Kidney (tissue), 14 donors: ENCODE measurements around the gene FSD2. TPM values are rescaled to one million over a fixed set of nuclear protein-coding genes. Genes with fewer than 3 reads are reported as not detected.

Source experiments
- DNase-seq, 5 donors: peaks; one replicate each; pipeline ENCODE4 v3.0.0-alpha.2; 2013 to 2020
- FAIRE-seq: peaks from 2 replicates; lab custom pipeline; 2012; peaks lifted over from hg19 to GRCh38; lab: Jason Lieb, UNC
- H3K27ac ChIP-seq, 2 donors: one replicate each; pipeline ENCODE4 v1.7.0; 2013; ENCODE audit warnings: low read depth in 2 of 2, low read length in 2 of 2, inconsistent platforms in 1 of 2
- H3K27me3 ChIP-seq: one replicate; pipeline ENCODE4 v1.7.1; 2013; ENCODE audit warnings: low read length, inconsistent platforms; ENCODE audit not compliant: control insufficient read depth, insufficient read depth
- H3K36me3 ChIP-seq, 3 donors: one replicate each; pipeline versions ENCODE4 v1.7.0 to v1.7.1; 2013; ENCODE audit warnings: low read length in 3 of 3, control low read depth in 1 of 3, inconsistent platforms in 1 of 3; ENCODE audit not compliant: insufficient read depth in 3 of 3, control insufficient read depth in 2 of 3
- H3K4me1 ChIP-seq, 3 donors: one replicate each; pipeline versions ENCODE4 v1.7.0 to v1.7.1; 2013; ENCODE audit warnings: low read length in 3 of 3, inconsistent platforms in 1 of 3, low read depth in 1 of 3; ENCODE audit not compliant: control insufficient read depth in 2 of 3, insufficient read depth in 2 of 3
- H3K4me3 ChIP-seq, 3 donors: one replicate each; pipeline versions ENCODE4 v1.7.0 to v1.8.1; 2013; ENCODE audit warnings: low read length in 3 of 3, control low read depth in 1 of 3, inconsistent platforms in 1 of 3
- H3K9ac ChIP-seq, 3 donors: one replicate each; pipeline versions ENCODE4 v1.7.0 to v1.7.1; 2013; ENCODE audit warnings: low read length in 3 of 3, control low read depth in 1 of 3, inconsistent platforms in 1 of 3
- H3K9me3 ChIP-seq, 3 donors: one replicate each; pipeline versions ENCODE4 v1.7.0 to v1.7.1; 2013; ENCODE audit warnings: low read length in 3 of 3, control low read depth in 1 of 3, inconsistent platforms in 1 of 3; ENCODE audit not compliant: control insufficient read depth in 2 of 3, insufficient read depth in 1 of 3
- CTCF ChIP-seq: IDR thresholded peaks from 3 replicates; pipeline ENCODE4 v1.5.1; 2012; ENCODE audit warnings: mild to moderate bottlenecking, moderate library complexity, borderline replicate concordance; ENCODE audit not compliant: insufficient read depth; ENCODE audit errors: extremely low read depth
- intact Hi-C: fragments of 100-400 bp; cut with DNase I; formaldehyde crosslinking; loops from one replicate; pipeline ENCODE4 v1.11.1; 2022
- polyA plus RNA-seq: library from polyadenylated mRNA; stranded (reverse); fragments of 350-450 nt; fragmentation: Illumina TruSeq; extraction: RNeasy Lipid Tissue Mini Kit (QIAGEN cat#74804); gene quantifications from one replicate; pipeline ENCODE4 v1.2.3, GENCODE V29; 2014; ENCODE audit warnings: low read depth, low replicate concordance; ENCODE audit not compliant: insufficient read depth
- total RNA-seq: library from RNA; stranded (reverse); fragmentation: NEBNext Ultra II Directional; extraction: Animal tissue kit (Norgen Biotek cat#: 25700); gene quantifications from one replicate; pipeline ENCODE4 v1.2.1, GENCODE V29; 2021
- donor health status: control.
- donor health status: control.
- donor health status: control.
- donor health status: control.
- donor health status: control.
- donor health status: DM: yes; HTN: yes; CAD: no.
- donor health status: Normal renal cell carcinoma (clear cell type).

FSD2 gene
- total and polyA plus RNA-seq, 2 donors from 2014 or later: not detected

DNA sequence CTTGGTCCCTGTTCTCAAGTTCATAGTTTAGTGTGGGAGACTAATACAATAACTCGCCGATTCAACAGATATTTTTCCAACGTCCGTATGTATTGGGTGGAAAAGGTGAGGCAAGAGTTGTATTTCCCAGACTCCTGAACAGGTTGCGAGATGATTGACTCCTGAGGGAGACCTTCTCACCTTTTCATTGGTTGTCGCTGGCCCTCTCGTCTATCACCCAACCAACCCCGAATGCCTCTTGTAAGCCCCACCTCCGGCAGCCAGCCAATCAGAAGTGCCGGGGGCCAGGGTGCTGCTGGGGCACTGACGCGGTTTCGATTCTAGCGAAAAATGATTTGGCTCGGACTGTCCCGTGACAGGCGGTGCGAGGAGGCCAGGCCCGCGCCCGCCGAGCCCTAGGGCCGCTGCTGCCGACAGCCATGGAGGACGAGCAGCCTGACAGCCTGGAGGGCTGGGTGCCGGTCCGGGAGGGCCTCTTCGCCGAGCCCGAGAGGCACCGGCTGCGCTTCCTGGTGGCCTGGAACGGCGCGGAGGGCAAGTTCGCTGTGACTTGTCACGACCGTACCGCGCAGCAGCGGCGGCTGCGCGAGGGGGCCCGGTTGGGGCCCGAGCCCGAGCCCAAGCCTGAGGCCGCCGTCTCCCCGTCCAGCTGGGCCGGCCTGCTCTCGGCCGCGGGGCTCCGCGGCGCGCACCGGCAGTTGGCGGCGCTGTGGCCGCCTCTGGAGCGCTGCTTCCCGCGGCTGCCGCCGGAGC, 3.6 kb upstream of the FSD2 start, which contains the start of gene WHAMM:
TSS of gene WHAMM (plus strand) at position 321 of the 753 bp plus-strand sequence. CDS start at position 420, 99 bp downstream.
- peak within 1 kb of the TSS; percentile 97 to 100 for H3K27ac ChIP-seq
- peak within 1 kb of the TSS; percentile 92 to 94 (median 93) for H3K4me3 ChIP-seq
- H3K9me3 ChIP-seq: no peaks in the 10 kb centered on the region
- peaks cover 0 to 6% (median 5%) of the 10 kb centered on the region in 3 donors for H3K36me3 ChIP-seq
- intact Hi-C loops: no loop called here
- FAIRE-seq (peak; percentile 95), DNase-seq (peak; percentile 97 to 99 (median 99))
- peak; percentile 2 for TF ChIP-seq CTCF
- peaks cover 0 to 13% (median 0%) of the 10 kb centered on the region in 3 donors for H3K4me1 ChIP-seq
- peak within 1 kb of the TSS; percentile 85 to 93 (median 90) for H3K9ac ChIP-seq
- no peaks in the 10 kb centered on the region for H3K27me3 ChIP-seq

DNA sequence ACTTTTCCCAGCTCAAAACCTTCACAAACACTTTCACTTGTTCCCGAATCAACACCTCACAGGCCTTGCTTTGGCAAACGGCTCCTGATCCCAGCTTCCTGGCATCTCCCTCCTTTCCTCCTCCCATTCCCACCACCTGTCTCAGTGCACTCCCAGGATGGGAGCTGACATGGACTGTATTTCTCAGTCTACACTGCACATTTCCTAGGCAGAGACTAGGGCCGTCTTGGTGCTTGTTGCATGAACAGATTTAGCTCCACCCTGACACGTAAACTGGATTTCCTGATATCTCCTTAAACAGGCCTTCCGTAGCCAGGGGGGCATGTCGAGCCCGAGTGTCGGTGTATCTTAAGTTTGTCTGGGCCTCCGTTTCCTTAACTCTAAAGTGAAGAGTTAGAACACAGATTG, 2.8 kb upstream of the FSD2 start:
- intact Hi-C loops: no loop called here
- no peak for FAIRE-seq
- peak overlapping the region in 1 of 3 donors; percentile 93 for H3K9ac ChIP-seq

DNA sequence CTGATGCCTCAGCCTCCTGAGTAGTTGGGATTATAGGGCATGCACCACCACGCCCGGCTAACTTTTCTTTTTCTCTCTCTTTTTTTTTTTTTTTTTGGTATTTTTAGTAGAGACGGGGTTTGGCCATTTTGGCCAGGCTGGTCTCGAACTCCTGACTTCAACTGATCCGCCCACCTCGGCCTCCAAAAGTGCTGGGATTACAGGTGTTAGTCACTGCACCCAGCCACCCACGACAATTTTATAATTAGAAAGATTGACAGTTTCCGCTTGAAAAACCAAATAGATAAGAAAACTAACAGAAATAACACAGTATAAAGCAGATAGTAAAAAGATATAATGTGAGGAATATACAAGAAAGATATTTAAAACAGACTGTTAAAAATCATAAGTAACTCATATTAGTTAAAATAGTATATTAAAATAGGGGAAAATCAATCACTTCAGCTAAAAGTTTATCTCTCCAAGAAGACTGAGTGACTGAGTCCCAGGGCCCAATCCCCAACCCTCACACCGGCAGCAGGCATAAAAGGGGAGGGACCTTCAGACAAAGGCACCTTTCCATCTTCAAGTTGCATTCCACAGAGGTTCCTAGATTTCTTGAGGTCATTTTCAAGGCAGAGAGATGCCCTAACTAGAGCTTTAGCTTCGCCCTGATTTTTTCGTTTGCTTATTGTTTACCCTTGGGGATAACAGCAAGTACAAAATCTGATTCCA, 2.2 kb upstream of the FSD2 start:
- no peaks in the 10 kb centered on the region for H3K27me3 ChIP-seq
- H3K4me1 ChIP-seq: peaks cover 0 to 13% (median 0%) of the 10 kb centered on the region in 3 donors
- intact Hi-C loops: no loop called here
- H3K27ac ChIP-seq: no peak overlapping the region
- no peak for DNase-seq
- H3K9ac ChIP-seq: no peak overlapping the region
- H3K4me3 ChIP-seq: no peak overlapping the region
- H3K9me3 ChIP-seq: no peaks in the 10 kb centered on the region
- H3K36me3 ChIP-seq: no peaks in the 10 kb centered on the region
- no peak for TF ChIP-seq CTCF
- FAIRE-seq: no peak

More for the DNA sequence above, 2.8 kb upstream of the FSD2 start:
- Histone ChIP-seq H3K9me3 (no peaks in the 10 kb centered on the region), H3K27me3 (no peaks in the 10 kb centered on the region), H3K27ac (peak overlapping the region in 1 of 2 donors; percentile 100), H3K4me3 (peak overlapping the region in 1 of 3 donors; percentile 93), H3K4me1 (peaks cover 0 to 13% (median 0%) of the 10 kb centered on the region in 3 donors), H3K36me3 (no peaks in the 10 kb centered on the region)
- TF ChIP-seq CTCF: no peak
- no peak for DNase-seq
